Esophagus squamous epithelium (tissue), 4 donors: ENCODE data around the gene DYNLT4.

Experiments used
- CTCF ChIP-seq, 6 experiments: fragments of 450-650 bp in 4 of 6; fragments of 200-600 bp in 2 of 6; sonication (generic) in 2 of 6; IDR thresholded peaks; one replicate each; pipeline ENCODE4 v1.5.1; 2016 to 2019; ENCODE audit warnings: antibody characterized with exemption in 6 of 6, mild to moderate bottlenecking in 4 of 6, moderate library complexity in 4 of 6
- POLR2A ChIP-seq, 4 donors: fragments of 450-650 bp; IDR thresholded peaks; one replicate each; pipeline ENCODE4 v1.6.1; 2017; ENCODE audit warnings: antibody characterized with exemption in 4 of 4, mild to moderate bottlenecking in 4 of 4, moderate library complexity in 3 of 4

GRCh38 chr1:44830900-44831304, 23.8 kb upstream of the DYNLT4 start:
- TF ChIP-seq CTCF (IDR thresholded peaks at IDR 0.05) (no peak), POLR2A (IDR thresholded peaks at IDR 0.05) (no peak)
